GM13977 (cell line): ENCODE results near the gene FAM13B.
"Not testable (repeated sequence)": the region's sequence is repeated elsewhere in the genome, so short reads cannot be mapped to it uniquely, and the experiment has no call there.

Source experiments
- DNase-seq: peaks from one replicate; pipeline ENCODE4 v3.0.0; 2012; ENCODE audit warnings: low spot score
- in situ Hi-C: fragments of 300-500 bp; cut with MboI; formaldehyde crosslinking; loops from one replicate; pipeline ENCODE4 v1.12.0; 2022; ENCODE audit warnings: low sequenced_read_pairs, low pct_unique_long_range_greater_than_20kb, mixed read lengths, inconsistent platforms; ENCODE audit not compliant: unreplicated experiment
- TF ChIP-seq, protein P1 (sequence below): IDR thresholded peaks from 2 replicates; pipeline ENCODE4 v1.5.1; 2012; ENCODE audit warnings: mild to moderate bottlenecking, control low read depth; ENCODE audit not compliant: insufficient read depth; ENCODE audit errors: extremely low read depth, missing control alignments

Gene FAM13B

GRCh38 chr5:137945825-137946224 lies 87.1 kb downstream of the FAM13B start:
- in situ Hi-C loops: no loop called here
- no peak for DNase-seq
- TF ChIP-seq, protein P1, sequence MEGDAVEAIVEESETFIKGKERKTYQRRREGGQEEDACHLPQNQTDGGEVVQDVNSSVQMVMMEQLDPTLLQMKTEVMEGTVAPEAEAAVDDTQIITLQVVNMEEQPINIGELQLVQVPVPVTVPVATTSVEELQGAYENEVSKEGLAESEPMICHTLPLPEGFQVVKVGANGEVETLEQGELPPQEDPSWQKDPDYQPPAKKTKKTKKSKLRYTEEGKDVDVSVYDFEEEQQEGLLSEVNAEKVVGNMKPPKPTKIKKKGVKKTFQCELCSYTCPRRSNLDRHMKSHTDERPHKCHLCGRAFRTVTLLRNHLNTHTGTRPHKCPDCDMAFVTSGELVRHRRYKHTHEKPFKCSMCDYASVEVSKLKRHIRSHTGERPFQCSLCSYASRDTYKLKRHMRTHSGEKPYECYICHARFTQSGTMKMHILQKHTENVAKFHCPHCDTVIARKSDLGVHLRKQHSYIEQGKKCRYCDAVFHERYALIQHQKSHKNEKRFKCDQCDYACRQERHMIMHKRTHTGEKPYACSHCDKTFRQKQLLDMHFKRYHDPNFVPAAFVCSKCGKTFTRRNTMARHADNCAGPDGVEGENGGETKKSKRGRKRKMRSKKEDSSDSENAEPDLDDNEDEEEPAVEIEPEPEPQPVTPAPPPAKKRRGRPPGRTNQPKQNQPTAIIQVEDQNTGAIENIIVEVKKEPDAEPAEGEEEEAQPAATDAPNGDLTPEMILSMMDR: no peak

DNA sequence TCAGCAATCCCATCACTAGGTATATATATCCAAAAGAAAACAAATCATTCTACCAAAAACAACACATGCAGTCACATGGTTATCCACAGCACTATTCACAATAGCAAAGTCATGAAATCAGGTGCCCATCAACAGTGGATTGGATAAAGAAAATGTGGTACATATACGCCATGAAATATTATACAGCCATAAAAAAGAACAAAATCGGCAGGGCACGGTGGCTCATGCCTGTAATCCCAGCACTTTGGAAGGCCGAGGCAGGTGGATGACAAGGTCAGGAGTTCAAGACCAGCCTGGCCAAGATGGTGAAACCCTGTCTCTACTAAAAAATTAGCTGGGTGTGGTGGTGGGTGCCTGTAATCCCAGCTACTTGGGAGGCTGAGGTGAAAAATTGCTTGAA lies 88.6 kb downstream of the FAM13B start:
- in situ Hi-C loops, DNase-seq: not testable (repeated sequence)

- in situ Hi-C loops: no loop called here
- DNase-seq: no peak
- TF ChIP-seq, protein P1: no peak
Measured at GRCh38 chr5:137939331-137939730, 93.5 kb downstream of the FAM13B start.

DNA sequence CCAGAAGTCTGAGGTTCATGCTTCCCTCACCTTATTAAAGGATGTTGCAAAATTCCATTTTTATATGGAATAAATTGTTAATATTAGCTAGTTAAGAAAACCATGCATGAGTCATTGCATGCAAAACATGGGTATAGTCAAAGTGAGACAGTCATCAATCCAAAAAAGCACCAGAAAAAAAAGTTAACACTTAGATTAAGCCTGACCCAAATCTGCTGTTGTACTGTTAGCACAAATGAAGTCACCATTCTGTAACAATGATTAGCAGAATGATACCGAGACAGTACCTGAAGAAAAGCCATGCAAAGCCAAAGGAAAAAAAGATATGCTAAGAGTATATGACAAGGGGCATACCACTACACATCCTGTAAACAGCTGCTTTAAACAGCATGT lies 94.1 kb downstream of the FAM13B start:
- DNase-seq: peak; percentile 21
- in situ Hi-C loops: no loop called here
- TF ChIP-seq, protein P1: no peak

DNA sequence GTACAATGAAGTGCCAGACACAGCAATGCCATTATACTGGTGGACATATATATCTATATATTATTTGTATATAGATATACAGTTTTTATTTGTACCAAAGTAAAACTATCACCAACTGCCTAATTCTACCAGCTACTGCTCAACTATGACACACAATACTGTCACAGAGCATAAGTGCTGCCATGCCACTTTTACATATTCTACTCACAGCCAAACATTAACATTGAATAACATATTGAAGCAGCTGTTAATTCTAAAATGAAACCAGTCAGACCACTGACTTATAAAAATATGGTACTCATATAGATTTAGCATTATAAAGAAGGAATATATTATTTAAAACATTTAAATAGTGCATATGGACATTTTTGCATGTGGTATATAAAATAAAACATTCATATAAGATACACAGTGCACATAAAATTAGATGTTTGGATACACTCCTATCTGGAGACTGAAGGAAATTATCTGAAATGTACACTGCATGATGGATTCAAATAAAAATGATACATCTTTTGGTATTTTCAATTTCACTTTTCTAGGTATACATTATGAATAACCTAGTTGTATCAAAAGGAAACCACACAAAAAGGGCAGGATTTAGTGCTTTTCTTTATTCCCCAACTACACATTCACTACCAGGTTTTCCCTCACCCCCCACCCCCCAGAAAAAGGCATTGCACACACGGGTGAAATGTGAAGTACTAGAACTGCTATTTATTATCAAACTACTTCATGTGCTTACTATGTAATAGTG lies 94.7 kb downstream of the FAM13B start:
- TF ChIP-seq, protein P1: no peak
- no peak for DNase-seq
- in situ Hi-C loops: no loop called here

DNA sequence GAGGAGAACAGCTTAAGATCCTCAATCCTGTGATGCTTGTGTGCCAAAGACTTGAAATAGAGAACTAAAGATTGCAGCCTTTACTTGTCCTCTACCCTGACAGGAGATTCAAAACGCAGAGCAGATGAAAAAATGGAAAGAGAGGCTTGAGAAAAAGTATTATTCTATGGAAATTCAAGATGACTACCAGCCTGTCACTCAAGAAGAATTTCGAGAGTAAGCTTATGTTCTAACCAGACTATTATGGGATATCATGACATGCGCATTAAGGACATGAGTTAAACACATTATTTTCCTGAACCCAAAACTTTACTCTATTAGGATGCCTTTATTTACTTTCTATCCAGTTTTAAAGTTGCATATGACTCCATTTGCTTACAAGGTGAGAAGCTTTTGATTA lies 97.2 kb downstream of the FAM13B start:
- TF ChIP-seq, protein P1: no peak
- no peak for DNase-seq
- in situ Hi-C loops: no loop called here

DNA sequence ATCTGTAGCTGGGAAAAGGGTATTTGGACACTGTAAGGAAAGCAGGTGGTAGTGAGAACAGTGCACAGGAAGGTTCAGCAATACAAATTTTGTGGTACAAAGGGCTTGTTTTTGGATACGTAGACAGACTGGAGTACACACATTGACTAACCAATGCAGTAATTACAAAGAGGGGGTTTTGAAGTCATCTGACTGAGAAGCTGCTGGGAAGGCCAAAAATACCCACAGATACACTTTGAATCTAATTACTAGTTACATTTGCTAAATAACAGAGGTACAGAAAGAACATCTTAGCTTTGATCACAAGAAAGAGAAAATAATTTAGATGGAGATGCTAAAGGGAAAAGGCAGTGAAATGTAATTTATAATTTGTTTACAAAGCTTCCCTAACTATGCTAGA lies 97.7 kb downstream of the FAM13B start:
- in situ Hi-C loops: no loop called here
- DNase-seq: peak; percentile 42
- TF ChIP-seq, protein P1: no peak
